Rectal smooth muscle tissue (tissue), 1 donor: ENCODE measurements around the gene TSFM.
A peak's percentile ranks its signal among the peaks of the same experiment; 100 is the strongest.

ENCODE experiments used
- H3K27ac ChIP-seq: one replicate; pipeline ENCODE4 v1.7.0; 2013; ENCODE audit warnings: low read depth, low read length, inconsistent platforms
- H3K27me3 ChIP-seq: one replicate; pipeline ENCODE4 v1.7.0; 2013; ENCODE audit warnings: low read length; ENCODE audit not compliant: control insufficient read depth, insufficient read depth
- H3K36me3 ChIP-seq: one replicate; pipeline ENCODE4 v1.7.0; 2013; ENCODE audit warnings: low read length; ENCODE audit not compliant: control insufficient read depth, insufficient read depth
- H3K4me1 ChIP-seq: one replicate; pipeline ENCODE4 v1.7.0; 2013; ENCODE audit warnings: low read length; ENCODE audit not compliant: control insufficient read depth, insufficient read depth
- H3K4me3 ChIP-seq: one replicate; pipeline ENCODE4 v1.7.0; 2013; ENCODE audit warnings: low read length
- H3K9ac ChIP-seq: one replicate; pipeline ENCODE4 v1.7.0; 2013; ENCODE audit warnings: low read length

TSFM gene

DNA sequence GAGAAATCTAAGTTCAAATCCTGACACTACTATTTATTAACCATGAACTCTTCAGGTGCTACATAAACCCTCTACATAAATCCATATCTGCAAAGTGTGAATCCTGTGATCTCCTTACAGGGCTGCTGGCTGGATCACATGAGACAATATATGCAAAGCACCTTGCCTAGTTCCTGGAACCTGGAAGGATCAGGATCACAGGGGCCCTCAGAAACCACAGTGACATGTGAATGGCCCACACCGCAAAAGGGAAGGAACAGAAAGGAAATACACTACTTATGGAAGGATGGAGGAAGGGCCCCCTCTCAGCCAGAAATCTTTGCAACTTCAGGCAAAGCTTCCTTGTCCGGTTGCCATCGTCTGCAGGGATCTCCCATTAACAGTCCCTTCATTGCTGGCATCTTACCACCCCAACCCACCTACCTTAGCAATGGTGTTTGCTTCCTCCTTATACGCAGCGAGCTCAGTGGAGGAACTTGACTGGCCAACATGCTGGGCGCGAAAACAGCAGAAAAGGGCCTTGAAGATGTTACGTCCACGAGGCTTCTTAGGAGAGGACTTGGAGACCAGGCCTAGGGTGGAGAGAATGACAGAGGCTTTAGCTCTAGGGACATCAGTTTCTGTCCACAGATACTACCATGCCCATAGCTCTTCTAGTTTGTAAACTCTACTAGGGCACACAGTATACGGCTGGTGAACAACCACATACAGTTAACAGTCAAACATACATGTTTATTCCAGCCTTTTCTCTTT, 46.6 kb downstream of the TSFM start:
- Histone ChIP-seq H3K36me3 (peaks cover 48% of the 10 kb centered on the region), H3K4me1 (peaks cover 32% of the 10 kb centered on the region), H3K27ac (no peak overlapping the region), H3K27me3 (no peaks in the 10 kb centered on the region), H3K9ac (no peak overlapping the region), H3K4me3 (no peak overlapping the region)

DNA sequence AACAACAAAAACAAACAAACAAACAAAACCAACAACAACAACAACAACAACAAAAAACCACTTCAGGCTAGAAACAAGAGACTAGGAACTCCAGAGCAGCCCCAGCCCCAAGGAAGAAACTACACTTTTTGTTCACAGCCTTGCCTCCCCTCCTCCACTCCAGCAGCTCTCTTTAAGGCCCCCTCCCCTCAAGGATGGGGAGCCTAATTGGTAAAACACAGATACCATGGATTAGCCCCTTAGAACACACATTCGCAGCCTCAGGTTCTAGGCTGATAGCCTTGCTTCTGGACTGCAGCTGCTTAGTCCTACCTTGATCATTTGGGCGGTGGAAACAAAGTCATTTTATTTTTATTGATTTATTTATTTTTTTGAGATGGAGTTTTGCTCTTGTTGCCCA, 47.8 kb downstream of the TSFM start:
- H3K36me3 ChIP-seq: peaks cover 38% of the 10 kb centered on the region
- H3K4me3 ChIP-seq: no peak overlapping the region
- H3K27me3 ChIP-seq: no peaks in the 10 kb centered on the region
- H3K27ac ChIP-seq: no peak overlapping the region
- peaks cover 38% of the 10 kb centered on the region for H3K4me1 ChIP-seq
- H3K9ac ChIP-seq: no peak overlapping the region

DNA sequence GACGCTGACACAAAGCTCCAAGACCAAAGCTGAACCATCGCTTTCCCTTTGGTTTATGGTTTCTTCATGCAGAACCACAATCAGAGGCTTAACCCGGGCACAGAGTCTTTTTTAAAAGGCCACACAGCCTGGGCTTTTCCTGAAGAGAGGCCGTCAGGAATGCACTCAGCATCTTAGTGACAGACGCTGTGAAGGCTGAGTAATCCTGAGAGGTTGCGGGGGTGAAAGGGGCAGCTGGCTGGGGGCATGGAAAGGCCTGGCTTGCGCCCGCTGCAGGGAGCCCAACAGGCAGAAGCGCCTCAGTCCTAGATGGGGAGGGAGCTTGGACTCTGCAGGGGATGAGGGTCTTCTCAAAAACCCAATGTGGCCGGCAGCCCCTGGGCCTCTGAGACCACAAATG, 50.4 kb downstream of the TSFM start:
- peak overlapping the region; percentile 27 for H3K27ac ChIP-seq
- no peaks in the 10 kb centered on the region for H3K27me3 ChIP-seq
- peaks cover 12% of the 10 kb centered on the region for H3K36me3 ChIP-seq
- H3K9ac ChIP-seq: no peak overlapping the region
- peak overlapping the region; percentile 35 for H3K4me3 ChIP-seq
- H3K4me1 ChIP-seq: peaks cover 62% of the 10 kb centered on the region

DNA sequence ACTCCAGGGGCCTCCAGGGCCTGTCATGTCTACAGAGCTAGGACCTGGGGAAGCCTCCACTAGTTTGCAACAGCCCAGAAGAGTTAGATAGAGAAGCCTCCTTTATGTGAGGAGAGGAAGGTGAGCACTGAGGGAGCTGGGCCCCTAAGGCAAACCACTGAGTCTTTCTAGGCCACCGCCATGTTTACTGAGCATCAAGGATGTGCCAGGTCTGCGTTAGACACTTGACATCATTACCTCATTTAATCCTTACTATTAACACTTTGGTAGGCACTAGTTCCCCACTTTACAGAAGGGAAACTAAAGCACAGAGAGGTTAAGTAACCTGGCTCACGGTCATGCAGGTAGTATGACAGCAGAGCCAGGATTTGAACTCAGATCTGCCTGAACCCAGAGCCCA, 51.1 kb downstream of the TSFM start:
- Histone ChIP-seq H3K4me1 (peaks cover 68% of the 10 kb centered on the region), H3K9ac (no peak overlapping the region), H3K4me3 (no peak overlapping the region), H3K27ac (peak overlapping the region; percentile 27), H3K36me3 (peaks cover 9% of the 10 kb centered on the region), H3K27me3 (no peaks in the 10 kb centered on the region)

DNA sequence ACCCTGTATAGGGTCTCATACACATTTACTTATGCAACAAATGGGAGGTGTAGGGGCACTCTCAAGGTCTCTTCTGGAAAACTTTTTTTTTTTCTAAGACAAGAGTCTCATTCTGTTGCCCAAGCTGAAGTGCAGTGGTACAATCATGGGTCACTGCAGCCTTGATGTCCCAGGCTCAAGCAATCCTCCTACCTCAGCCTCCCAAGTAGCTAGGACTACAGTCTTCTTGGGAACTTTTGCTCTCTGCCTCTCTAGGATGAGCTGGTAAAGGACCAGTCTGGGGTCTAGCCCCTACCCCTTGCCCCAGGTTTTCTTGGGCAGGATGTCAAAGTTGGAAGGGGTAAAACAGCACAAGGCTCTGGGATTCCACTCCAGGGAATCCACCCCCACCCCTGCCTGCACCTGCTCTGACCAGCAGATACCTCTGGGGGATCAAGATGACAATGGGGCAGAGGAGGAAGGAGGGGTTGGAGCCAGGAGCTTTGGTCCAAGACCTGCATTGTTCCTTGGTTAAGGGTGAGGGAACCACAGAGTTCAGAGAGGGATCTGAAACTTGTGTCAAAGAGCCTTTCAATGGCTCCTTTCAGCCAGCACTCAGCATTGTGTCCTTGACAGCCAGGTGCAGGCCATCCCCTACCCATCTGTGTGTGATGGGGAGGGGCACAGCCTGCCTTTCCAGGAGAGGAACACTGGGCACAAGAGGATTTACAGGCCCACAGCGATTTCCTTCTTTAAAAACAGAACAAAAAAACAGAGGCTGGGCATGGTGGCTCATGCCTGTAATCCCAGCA, 51.7 kb downstream of the TSFM start:
- no peak overlapping the region for H3K4me3 ChIP-seq
- H3K9ac ChIP-seq: no peak overlapping the region
- H3K4me1 ChIP-seq: peaks cover 71% of the 10 kb centered on the region

DNA sequence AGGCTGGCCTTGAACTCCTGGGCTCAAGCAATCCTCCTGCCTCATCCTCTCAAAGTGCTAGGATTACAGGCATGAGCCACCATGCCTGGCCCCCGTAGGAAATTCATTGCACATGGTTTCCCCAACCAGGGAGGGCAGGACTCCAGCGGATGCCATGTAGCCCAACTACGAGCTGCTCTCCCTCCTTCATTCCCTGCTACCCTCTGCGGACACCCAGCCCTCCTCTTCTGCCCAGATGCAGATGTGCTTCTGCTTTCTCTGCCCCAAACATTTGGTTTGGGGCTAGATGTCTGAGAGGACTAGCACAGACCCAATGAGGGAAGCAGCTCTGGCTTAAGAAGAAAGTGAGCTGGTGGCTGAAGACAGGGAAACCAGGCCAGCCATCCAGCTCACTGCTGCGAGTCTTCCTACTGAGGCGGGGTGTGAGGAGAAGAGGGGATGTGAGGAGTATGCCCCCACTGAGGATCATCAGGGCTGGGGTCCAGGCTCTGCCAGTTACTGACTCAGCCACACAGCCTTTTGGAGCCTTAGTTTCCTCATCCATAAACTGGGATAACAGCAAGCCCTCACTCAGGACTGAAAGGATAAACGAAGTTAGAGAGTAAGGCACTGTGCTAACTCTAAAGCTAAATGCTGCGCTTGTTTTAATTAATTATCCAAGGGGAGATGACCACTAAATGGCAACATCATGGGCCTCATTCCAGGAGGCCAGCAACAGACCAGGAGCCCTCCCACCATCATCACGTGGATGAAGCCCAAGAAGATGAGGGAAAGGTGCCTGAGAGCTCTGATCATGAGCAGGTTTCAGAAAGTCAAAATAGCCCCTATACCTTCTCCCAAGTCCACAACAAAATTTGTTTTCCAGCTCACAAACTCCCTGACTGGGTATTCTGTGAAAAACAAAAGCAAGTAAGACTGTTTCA, 53.0 kb downstream of the TSFM start:
- no peak overlapping the region for H3K9ac ChIP-seq
- H3K4me3 ChIP-seq: peak overlapping the region; percentile 53

More for the DNA sequence above, 51.7 kb downstream of the TSFM start:
- Histone ChIP-seq H3K27me3 (no peaks in the 10 kb centered on the region), H3K36me3 (peaks cover 4% of the 10 kb centered on the region), H3K27ac (no peak overlapping the region)

DNA sequence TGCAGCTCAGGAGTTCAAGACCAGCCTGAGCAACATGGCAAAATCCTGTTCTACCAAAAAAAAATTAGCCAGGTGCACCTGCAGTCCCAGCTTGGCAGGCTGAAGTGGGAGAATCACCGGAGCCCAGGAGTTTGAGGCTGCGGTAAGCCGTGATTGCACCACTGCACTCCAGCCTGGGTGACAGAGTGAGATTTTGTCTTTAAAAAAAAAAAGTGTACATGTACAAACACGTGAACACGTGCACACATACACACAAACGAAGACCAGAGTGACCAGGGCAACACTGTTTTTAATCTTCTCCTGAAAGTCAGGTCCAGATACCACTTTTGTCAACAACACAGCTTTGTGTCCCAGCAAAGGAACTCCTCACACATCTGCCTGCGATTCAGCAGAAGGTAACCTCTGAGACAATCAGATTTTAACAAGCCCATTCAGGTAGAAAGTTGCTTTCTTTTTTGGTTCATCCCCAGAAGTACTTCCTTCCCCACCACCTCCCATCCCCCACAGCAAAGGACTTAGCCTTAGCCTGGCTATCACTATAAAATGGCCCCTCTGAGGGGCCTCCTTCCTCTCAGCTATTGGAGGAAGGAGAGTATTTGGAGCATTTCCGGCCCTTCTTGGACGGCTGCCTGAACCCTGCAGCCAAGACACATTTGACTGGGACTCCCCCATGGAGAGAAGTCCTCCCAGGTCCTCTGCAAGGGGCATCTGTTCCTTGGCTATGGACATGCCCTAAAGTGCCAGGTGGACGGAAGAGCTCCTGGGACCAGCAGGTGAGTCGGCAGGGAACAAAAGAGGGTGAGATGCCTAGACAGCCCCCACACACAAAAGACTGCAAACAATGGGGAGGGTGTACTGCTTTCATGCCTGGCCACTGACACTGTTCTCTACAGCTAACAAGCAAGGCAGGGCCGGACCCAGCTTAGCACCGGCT, 54.1 kb downstream of the TSFM start:
- Histone ChIP-seq H3K4me3 (peak overlapping the region; percentile 53), H3K4me1 (peaks cover 82% of the 10 kb centered on the region), H3K27ac (peak overlapping the region; percentile 33), H3K36me3 (peaks cover 2% of the 10 kb centered on the region), H3K27me3 (no peaks in the 10 kb centered on the region), H3K9ac (peak overlapping the region; percentile 8)

More for the DNA sequence above, 53.0 kb downstream of the TSFM start:
- Histone ChIP-seq H3K27me3 (no peaks in the 10 kb centered on the region), H3K36me3 (peaks cover 2% of the 10 kb centered on the region), H3K27ac (peak overlapping the region; percentile 66), H3K4me1 (peaks cover 74% of the 10 kb centered on the region)

DNA sequence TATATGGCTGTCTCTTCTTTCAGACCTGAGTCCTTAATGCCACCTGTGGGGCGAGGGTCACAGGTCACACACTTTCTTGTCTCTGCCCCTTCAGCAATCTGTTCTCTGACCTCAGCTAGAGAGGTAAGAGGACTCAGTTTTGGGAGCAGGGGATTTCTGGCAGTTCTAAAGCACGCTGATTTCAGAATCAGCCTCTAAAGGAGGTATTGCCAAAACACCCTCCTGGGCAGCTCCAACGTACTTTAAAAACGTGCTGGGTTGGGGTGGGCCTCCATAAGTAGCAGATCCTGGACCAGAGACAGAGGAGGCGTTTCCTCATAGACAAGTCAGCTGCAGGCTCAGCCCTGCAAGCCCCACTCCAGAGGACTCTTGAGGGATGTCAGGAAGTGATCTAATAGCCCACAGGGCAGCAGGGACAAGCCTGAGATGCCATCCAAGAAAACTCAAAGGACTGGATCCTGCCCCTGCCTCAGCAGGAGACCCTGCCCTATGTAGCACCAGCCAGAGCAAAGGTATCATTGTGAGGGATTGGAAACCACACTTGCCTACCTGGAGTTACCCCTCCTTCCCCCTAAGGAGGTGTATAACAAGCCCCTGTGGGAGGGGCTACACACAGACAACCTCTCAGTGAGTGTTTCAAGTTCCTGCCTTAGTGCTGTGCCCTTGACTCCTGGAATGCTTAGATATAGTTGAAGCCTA, 55.4 kb downstream of the TSFM start:
- peaks cover 85% of the 10 kb centered on the region for H3K4me1 ChIP-seq
- peaks cover 2% of the 10 kb centered on the region for H3K36me3 ChIP-seq
- H3K27me3 ChIP-seq: no peaks in the 10 kb centered on the region
- H3K27ac ChIP-seq: peak overlapping the region; percentile 32
- peak overlapping the region; percentile 40 for H3K4me3 ChIP-seq
- H3K9ac ChIP-seq: no peak overlapping the region

DNA sequence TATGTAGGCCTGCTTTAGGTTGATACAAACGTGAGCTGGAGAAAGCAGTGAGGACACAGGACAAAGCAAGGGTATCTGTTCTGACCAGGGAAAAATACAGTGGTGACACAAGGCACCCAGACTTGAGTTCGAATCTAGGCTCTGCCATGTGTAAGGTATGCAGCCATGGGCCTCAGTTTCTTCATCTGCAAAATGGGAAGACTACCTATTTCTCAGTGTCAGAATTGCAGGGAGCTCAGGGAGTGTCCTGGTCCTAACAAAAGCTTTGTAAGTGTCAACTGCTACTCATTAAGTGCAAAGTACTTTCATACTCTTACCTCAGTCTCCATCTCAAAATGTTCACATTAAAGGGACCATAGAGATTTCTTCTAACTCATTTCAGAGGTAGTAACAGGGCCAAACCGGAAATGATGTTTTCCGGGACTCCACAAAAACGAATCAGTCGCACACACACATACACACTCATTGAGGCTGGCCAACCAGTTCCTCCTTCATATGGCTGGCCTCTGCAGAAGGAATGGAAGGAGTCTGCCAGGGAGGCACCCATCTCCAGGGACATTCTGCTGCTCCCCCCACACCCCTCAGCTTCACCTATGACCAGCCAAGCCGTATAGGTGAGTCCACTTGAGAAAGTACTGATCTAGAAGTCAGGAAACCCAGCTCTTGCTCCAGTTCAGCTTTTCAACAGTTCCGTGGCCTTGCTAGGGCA, 56.2 kb downstream of the TSFM start:
- Histone ChIP-seq H3K4me3 (peak overlapping the region; percentile 16), H3K9ac (no peak overlapping the region), H3K27me3 (no peaks in the 10 kb centered on the region), H3K27ac (peak overlapping the region; percentile 40), H3K4me1 (peaks cover 83% of the 10 kb centered on the region), H3K36me3 (peaks cover 2% of the 10 kb centered on the region)

DNA sequence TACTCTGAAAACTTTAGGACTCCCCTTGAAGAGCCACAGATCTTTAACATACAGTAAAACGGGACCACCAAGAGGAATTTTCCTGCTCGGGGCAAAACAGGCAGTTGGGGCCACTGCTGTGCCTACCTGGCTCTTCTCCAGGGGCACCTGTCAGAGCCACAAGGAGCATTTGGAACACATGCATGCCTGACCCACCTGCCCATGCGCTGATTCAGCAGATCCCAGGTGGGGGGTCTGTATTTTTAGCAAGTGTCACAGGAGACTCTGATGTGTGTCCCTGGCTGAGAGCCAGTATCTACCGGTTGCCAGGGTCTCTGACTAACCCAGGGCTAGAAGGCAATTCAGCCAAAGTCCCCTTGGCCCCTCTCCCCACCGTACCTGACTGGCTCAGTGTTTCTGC, 57.4 kb downstream of the TSFM start:
- peaks cover 75% of the 10 kb centered on the region for H3K4me1 ChIP-seq
- peak overlapping the region; percentile 17 for H3K4me3 ChIP-seq
- H3K9ac ChIP-seq: no peak overlapping the region
- H3K27me3 ChIP-seq: no peaks in the 10 kb centered on the region
- H3K27ac ChIP-seq: peak overlapping the region; percentile 4
- no peaks in the 10 kb centered on the region for H3K36me3 ChIP-seq
